Tibial artery (tissue), 4 donors: ENCODE measurements around the gene ABCB8.
A peak's percentile ranks its signal among the peaks of the same experiment; 100 is the strongest.

Experiments used
- DNase-seq, 2 donors: peaks; one replicate each; pipeline ENCODE4 v3.0.0-alpha.2; 2019
- H3K27ac ChIP-seq, 2 donors: fragments of 200-600 bp; sonication (generic) in 1 of 2; 1 replicate in 1 of 2; 2 replicates in 1 of 2; pipeline ENCODE4 v1.5.1; 2018 to 2019; ENCODE audit warnings: mild to moderate bottlenecking in 1 of 2
- H3K27me3 ChIP-seq, 2 donors: fragments of 200-600 bp; sonication (generic) in 1 of 2; one replicate each; pipeline versions ENCODE4 v1.5.1 to v1.6.0; 2016 to 2019
- H3K36me3 ChIP-seq, 3 donors: fragments of 200-600 bp; sonication (generic) in 2 of 3; one replicate each; pipeline ENCODE4 v1.5.1; 2016 to 2019; ENCODE audit warnings: mild to moderate bottlenecking in 2 of 3
- H3K4me1 ChIP-seq, 4 donors: fragments of 200-600 bp; sonication (generic) in 2 of 4; 1 replicate in 3 of 4; 2 replicates in 1 of 4; pipeline ENCODE4 v1.5.1; 2016 to 2019
- H3K4me3 ChIP-seq, 2 donors: fragments of 200-600 bp; sonication (generic) in 1 of 2; 1 replicate in 1 of 2; 2 replicates in 1 of 2; pipeline ENCODE4 v1.5.1; 2018 to 2019; ENCODE audit warnings: mild to moderate bottlenecking in 2 of 2
- H3K9me3 ChIP-seq, 3 donors: fragments of 200-600 bp; sonication (generic) in 1 of 3; one replicate each; pipeline ENCODE4 v1.5.1; 2016 to 2019
- CTCF ChIP-seq, 2 experiments: fragments of 200-600 bp in 1 of 2; fragments of 450-650 bp in 1 of 2; IDR thresholded peaks; one replicate each; pipeline ENCODE4 v1.5.1; 2017 to 2019; ENCODE audit warnings: antibody characterized with exemption in 2 of 2, mild to moderate bottlenecking in 1 of 2, moderate library complexity in 1 of 2
- intact Hi-C: fragments of 100-400 bp; cut with DNase I; formaldehyde crosslinking; loops from one replicate; pipeline ENCODE4 v1.15.0; 2023; ENCODE audit warnings: low total_unique reads

ABCB8 gene

DNA sequence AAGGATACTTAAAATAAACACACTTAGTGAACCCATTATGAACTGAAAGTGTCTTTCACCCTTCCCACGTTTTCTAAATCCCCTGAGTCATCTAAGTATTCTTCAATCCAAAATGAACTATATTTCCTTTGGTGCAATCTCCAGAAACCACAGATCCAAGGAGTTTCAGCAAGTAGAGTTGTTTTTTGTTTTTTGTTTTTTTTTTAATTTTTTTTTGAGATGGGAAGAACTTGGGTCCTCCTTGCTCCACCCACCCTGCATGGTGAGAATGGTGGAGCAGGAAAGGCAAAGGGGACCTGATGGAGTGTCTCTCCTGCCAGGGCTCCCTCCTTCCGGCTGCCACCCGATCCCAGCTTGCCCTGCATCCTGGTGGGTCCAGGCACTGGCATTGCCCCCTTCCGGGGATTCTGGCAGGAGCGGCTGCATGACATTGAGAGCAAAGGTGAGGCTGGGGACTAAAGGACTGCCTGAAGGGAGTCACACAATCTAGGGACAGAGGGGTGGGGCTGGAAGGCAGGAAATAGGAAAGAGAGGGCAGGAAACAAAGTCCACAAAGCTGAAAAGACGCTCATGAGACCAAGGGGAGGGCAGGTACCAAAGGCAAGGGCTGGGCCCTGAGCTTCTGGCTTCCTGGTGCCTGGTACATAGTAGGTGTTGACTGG is 16.1 kb upstream of the ABCB8 start:
- DNase-seq, result no peak
- H3K27me3 ChIP-seq, result peaks cover 0 to 94% of the 10 kb centered on the region in 2 donors
- TF ChIP-seq CTCF (IDR thresholded peaks at IDR 0.05), result no peak

DNA sequence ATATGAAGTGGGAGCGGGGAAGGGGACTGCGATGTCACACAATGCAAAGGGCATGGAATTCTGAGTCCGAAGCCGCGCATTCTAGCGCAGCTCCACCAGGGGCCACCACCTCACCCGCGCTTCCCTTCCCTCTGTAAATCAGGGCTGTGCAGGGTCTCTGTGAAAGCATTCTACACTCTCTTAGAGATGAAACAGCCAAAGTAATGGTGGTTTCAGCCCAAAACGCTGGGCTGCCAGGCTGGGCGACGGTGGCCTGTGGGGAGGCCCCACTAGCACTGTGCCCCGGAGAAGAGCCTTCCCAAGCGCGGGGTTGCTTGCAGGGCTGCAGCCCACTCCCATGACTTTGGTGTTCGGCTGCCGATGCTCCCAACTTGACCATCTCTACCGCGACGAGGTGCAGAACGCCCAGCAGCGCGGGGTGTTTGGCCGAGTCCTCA is 15.3 kb upstream of the ABCB8 start:
- Histone ChIP-seq H3K4me1 (peaks cover 0 to 33% (median 16%) of the 10 kb centered on the region in 4 donors), H3K4me3 (no peak overlapping the region), H3K9me3 (no peaks in the 10 kb centered on the region), H3K27me3 (peaks cover 0 to 94% of the 10 kb centered on the region in 2 donors), H3K27ac (no peak overlapping the region), H3K36me3 (no peaks in the 10 kb centered on the region)
- TF ChIP-seq CTCF (IDR thresholded peaks at IDR 0.05), result peak; percentile 23 to 24
- intact Hi-C loops, result loop anchor here (10.0 kb wide), 1 partner anchor 102 kb away; no protein-coding TSS in a partner anchor
- no peak for DNase-seq

More for the DNA sequence above, 16.1 kb upstream of the ABCB8 start:
- peaks cover 0 to 29% (median 14%) of the 10 kb centered on the region in 4 donors for H3K4me1 ChIP-seq
- no peak overlapping the region for H3K4me3 ChIP-seq
- H3K36me3 ChIP-seq, result no peaks in the 10 kb centered on the region
- H3K27ac ChIP-seq, result no peak overlapping the region
- no peaks in the 10 kb centered on the region for H3K9me3 ChIP-seq
- intact Hi-C loops, result loop anchor here (10.0 kb wide), 1 partner anchor 103 kb away; no protein-coding TSS in a partner anchor

DNA sequence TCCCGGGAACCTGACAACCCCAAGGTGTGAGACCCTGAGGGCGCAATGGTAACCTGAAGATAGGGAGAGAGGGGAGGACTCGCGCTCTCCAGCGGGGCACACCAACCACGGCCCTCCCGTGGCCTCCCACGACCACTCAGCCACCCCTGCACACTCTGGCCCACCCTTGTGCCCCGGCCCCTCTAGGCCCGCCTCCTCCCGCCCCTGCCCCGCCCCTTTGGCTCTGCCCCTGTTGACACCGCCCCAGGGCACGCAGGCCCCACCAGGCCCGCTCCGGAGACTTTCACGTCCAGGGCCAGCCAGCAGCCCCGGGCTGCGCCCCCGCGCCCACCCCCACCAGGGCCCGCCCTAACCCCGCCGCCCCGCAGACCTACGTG is 14.9 kb upstream of the ABCB8 start:
- Histone ChIP-seq H3K4me3 (peak overlapping the region; percentile 7 to 42), H3K27me3 (peaks cover 0 to 95% of the 10 kb centered on the region in 2 donors), H3K36me3 (no peaks in the 10 kb centered on the region), H3K27ac (no peak overlapping the region), H3K4me1 (peaks cover 0 to 33% (median 20%) of the 10 kb centered on the region in 4 donors), H3K9me3 (no peaks in the 10 kb centered on the region)
- DNase-seq, result no peak
- intact Hi-C loops, result loop anchor here (10.0 kb wide), 1 partner anchor 101 kb away; no protein-coding TSS in a partner anchor
- no peak for TF ChIP-seq CTCF (IDR thresholded peaks at IDR 0.05)

DNA sequence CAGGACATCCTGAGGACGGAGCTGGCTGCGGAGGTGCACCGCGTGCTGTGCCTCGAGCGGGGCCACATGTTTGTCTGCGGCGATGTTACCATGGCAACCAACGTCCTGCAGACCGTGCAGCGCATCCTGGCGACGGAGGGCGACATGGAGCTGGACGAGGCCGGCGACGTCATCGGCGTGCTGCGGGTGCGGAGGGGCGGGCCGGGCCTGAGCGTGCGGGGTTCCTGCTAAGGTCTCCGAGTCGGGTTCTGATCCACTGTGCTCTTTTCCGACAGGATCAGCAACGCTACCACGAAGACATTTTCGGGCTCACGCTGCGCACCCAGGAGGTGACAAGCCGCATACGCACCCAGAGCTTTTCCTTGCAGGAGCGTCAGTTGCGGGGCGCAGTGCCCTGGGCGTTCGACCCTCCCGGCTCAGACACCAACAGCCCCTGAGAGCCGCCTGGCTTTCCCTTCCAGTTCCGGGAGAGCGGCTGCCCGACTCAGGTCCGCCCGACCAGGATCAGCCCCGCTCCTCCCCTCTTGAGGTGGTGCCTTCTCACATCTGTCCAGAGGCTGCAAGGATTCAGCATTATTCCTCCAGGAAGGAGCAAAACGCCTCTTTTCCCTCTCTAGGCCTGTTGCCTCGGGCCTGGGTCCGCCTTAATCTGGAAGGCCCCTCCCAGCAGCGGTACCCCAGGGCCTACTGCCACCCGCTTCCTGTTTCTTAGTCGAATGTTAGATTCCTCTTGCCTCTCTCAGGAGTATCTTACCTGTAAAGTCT is 14.3 kb upstream of the ABCB8 start:
- intact Hi-C loops, result loop anchor here (10.0 kb wide), 1 partner anchor 101 kb away; no protein-coding TSS in a partner anchor
- DNase-seq, result peak in 1 of 2 donors; percentile 56
- no peaks in the 10 kb centered on the region for H3K9me3 ChIP-seq
- H3K27ac ChIP-seq, result no peak overlapping the region
- no peaks in the 10 kb centered on the region for H3K36me3 ChIP-seq
- H3K27me3 ChIP-seq, result peaks cover 0 to 95% of the 10 kb centered on the region in 2 donors
- peak overlapping the region; percentile 7 to 42 for H3K4me3 ChIP-seq
- H3K4me1 ChIP-seq, result peaks cover 0 to 33% (median 26%) of the 10 kb centered on the region in 4 donors
- TF ChIP-seq CTCF (IDR thresholded peaks at IDR 0.05), result no peak

- Histone ChIP-seq H3K9me3 (no peaks in the 10 kb centered on the region), H3K27ac (no peak overlapping the region), H3K4me1 (peaks cover 0 to 38% (median 28%) of the 10 kb centered on the region in 4 donors), H3K4me3 (no peak overlapping the region), H3K36me3 (no peaks in the 10 kb centered on the region), H3K27me3 (peaks cover 0 to 95% of the 10 kb centered on the region in 2 donors)
- no peak for TF ChIP-seq CTCF (IDR thresholded peaks at IDR 0.05)
- intact Hi-C loops, result loop anchor here (10.0 kb wide), 1 partner anchor 100 kb away; no protein-coding TSS in a partner anchor
- no peak for DNase-seq
Measured at GRCh38 chr7:151014950-151015349, 13.3 kb upstream of the ABCB8 start.
